SU-DHL-6 (cell line): Measurements from ENCODE around the gene PCDHGA7.
"Not testable (repeated sequence)": the region's sequence is repeated elsewhere in the genome, so short reads cannot be mapped to it uniquely, and the experiment has no call there.

Experiments
- H2AFZ ChIP-seq: fragments of 200-600 bp; sonication (generic); 2 replicates; pipeline ENCODE4 v1.6.1; 2014; ENCODE audit warnings: low read depth, mild to moderate bottlenecking, moderate library complexity, mixed read lengths, antibody characterized with exemption, low read length; ENCODE audit not compliant: severe bottlenecking
- H3F3A ChIP-seq: fragments of 200-600 bp; shearing (Covaris generic); 2 replicates; pipeline ENCODE4 v1.6.0; 2016; ENCODE audit warnings: antibody characterized with exemption, mild to moderate bottlenecking; ENCODE audit not compliant: insufficient read depth
- H3K27ac ChIP-seq: fragments of 200-600 bp; sonication (generic); 2 replicates; pipeline ENCODE4 v1.5.1; 2016; ENCODE audit warnings: low read depth, mild to moderate bottlenecking, low read length, moderate library complexity, mixed read lengths
- H3K27me3 ChIP-seq: fragments of 200-600 bp; sonication (generic), shearing (Covaris generic); 2 replicates; pipeline ENCODE4 v1.6.0; 2014; ENCODE audit warnings: mild to moderate bottlenecking, low read length
- H3K36me3 ChIP-seq: fragments of 200-600 bp; sonication (generic); 2 replicates; pipeline ENCODE4 v1.6.1; 2014; ENCODE audit warnings: mild to moderate bottlenecking, low read length, mixed read lengths
- H3K4me2 ChIP-seq: fragments of 300-600, 200-600 bp; shearing (Covaris generic), sonication (generic); 2 replicates; pipeline ENCODE4 v1.6.0; 2014; ENCODE audit warnings: low read length, low read depth, mild to moderate bottlenecking; ENCODE audit not compliant: poor library complexity, severe bottlenecking
- H3K4me3 ChIP-seq: fragments of 200-600 bp; sonication (generic); 2 replicates; pipeline ENCODE4 v1.5.1; 2014; ENCODE audit warnings: antibody characterized with exemption, low read length, mild to moderate bottlenecking, mixed read lengths; ENCODE audit not compliant: insufficient read depth, poor library complexity, severe bottlenecking
- H3K79me2 ChIP-seq: fragments of 200-600 bp; sonication (generic); 2 replicates; pipeline ENCODE4 v1.6.1; 2014; ENCODE audit warnings: mild to moderate bottlenecking, low read length, moderate library complexity; ENCODE audit not compliant: insufficient read depth
- H3K9ac ChIP-seq: fragments of 200-600 bp; sonication (generic); 2 replicates; pipeline ENCODE4 v1.7.0; 2014; ENCODE audit warnings: mild to moderate bottlenecking, low read length
- H3K9me2 ChIP-seq: fragments of 200-600 bp; sonication (generic); replicated peaks from 2 replicates; pipeline ENCODE4 v1.6.1; 2014; ENCODE audit warnings: low read length; ENCODE audit not compliant: insufficient read depth
- H3K9me3 ChIP-seq: fragments of 200-600 bp; sonication (generic); 2 replicates; pipeline ENCODE4 v1.6.1; 2014; ENCODE audit warnings: low read length, mixed read lengths; ENCODE audit not compliant: insufficient read depth
- H4K20me1 ChIP-seq: fragments of 200-600 bp; sonication (generic); 2 replicates; pipeline ENCODE4 v1.6.1; 2014; ENCODE audit warnings: low read depth, mild to moderate bottlenecking, antibody characterized with exemption, low read length, moderate library complexity, mixed read lengths
- EZH2phosphoT487 ChIP-seq: fragments of 200-600 bp; sonication (generic), shearing (Covaris generic); conservative IDR thresholded peaks from 2 replicates; pipeline ENCODE4 v1.6.1; 2018; ENCODE audit warnings: mild to moderate bottlenecking, antibody characterized with exemption, low read length, moderate library complexity, mixed read lengths
- TF ChIP-seq, protein P1 (sequence below): fragments of 200-600 bp; sonication (generic); IDR thresholded peaks from one replicate; pipeline ENCODE4 v1.5.1; 2017; ENCODE audit warnings: antibody characterized with exemption, mild to moderate bottlenecking, low read length, moderate library complexity; ENCODE audit not compliant: insufficient read depth, poor library complexity, severe bottlenecking

PCDHGA7 gene

DNA sequence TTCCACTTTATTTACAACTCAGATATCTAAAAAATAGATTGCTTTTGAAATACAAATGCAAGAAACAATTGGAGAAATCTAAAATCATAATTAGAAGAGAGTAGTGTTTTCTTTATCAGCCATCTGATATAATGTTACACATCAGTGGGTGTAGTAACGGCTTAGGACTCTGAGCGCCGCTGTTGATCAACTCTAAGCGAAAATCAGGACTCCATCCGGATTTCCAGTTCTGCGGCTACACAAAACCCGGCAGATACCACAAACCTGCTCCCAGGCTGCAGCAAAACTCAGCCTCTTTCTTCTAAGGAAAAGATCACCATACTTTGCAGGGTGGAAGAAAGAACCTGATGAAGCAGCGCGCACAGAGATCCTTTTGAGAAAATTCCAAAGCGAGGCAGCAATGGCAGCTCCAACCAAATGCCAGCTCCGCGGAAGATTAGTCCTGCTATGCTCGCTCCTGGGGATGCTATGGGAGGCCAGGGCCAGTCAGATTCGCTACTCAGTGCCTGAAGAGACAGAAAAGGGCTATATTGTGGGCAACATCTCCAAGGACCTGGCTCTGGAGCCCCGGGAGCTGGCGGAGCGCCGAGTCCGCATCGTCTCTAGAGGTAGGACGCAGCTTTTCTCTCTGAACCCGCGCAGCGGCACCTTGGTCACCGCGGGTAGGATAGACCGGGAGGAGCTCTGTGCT is 20.2 kb downstream of the PCDHGA7 start, which contains the start of gene PCDHGA9:
Gene PCDHGA9 (plus strand): TSS at position 226 of the 691 bp plus-strand sequence. CDS start 175 bp downstream, at position 401.
- Histone ChIP-seq H3K4me2 (no peak within 1 kb of the TSS), H3K36me3 (peaks cover 22% of the 10 kb centered on the region), H3K9me2 (no peaks in the 10 kb centered on the region), H4K20me1 (no peaks in the 10 kb centered on the region), H3F3A (no peaks in the 10 kb centered on the region), H3K27ac (no peak within 1 kb of the TSS), H3K9me3 (peaks cover 32% of the 10 kb centered on the region; the same call in 1 of the 2 replicates), H3K4me3 (no peak within 1 kb of the TSS), H3K9ac (no peak within 1 kb of the TSS), H3K27me3 (no peaks in the 10 kb centered on the region), H3K79me2 (no peaks in the 10 kb centered on the region; the same call in 1 of the 2 replicates), H2AFZ (no peak within 1 kb of the TSS)
- TF ChIP-seq EZH2phosphoT487, result no peak
- TF ChIP-seq, protein P1, sequence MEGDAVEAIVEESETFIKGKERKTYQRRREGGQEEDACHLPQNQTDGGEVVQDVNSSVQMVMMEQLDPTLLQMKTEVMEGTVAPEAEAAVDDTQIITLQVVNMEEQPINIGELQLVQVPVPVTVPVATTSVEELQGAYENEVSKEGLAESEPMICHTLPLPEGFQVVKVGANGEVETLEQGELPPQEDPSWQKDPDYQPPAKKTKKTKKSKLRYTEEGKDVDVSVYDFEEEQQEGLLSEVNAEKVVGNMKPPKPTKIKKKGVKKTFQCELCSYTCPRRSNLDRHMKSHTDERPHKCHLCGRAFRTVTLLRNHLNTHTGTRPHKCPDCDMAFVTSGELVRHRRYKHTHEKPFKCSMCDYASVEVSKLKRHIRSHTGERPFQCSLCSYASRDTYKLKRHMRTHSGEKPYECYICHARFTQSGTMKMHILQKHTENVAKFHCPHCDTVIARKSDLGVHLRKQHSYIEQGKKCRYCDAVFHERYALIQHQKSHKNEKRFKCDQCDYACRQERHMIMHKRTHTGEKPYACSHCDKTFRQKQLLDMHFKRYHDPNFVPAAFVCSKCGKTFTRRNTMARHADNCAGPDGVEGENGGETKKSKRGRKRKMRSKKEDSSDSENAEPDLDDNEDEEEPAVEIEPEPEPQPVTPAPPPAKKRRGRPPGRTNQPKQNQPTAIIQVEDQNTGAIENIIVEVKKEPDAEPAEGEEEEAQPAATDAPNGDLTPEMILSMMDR, result no peak

DNA sequence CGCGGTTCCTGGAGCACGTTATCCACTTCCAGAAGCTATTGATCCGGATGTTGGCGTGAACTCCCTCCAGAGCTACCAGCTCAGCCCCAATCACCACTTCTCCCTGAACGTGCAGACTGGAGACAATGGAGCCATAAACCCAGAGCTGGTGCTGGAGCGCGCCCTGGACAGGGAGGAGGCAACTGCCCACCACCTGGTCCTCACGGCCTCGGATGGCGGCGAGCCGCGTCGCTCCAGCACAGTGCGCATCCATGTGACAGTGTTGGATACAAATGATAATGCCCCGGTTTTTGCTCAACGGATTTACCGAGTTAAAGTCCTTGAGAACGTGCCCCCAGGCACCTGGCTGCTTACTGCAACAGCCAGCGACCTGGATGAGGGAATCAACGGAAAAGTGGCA is 20.8 kb downstream of the PCDHGA7 start:
- no peaks in the 10 kb centered on the region; the same call in 1 of the 2 replicates for H3K79me2 ChIP-seq
- no peak overlapping the region for H3K4me2 ChIP-seq
- H3K4me3 ChIP-seq, result no peak overlapping the region
- H3K27ac ChIP-seq, result no peak overlapping the region
- no peak overlapping the region for H3K9ac ChIP-seq
- peaks cover 22% of the 10 kb centered on the region for H3K36me3 ChIP-seq
- H3K9me2 ChIP-seq, result no peaks in the 10 kb centered on the region
- H3F3A ChIP-seq, result no peaks in the 10 kb centered on the region
- H3K27me3 ChIP-seq, result no peaks in the 10 kb centered on the region
- no peak overlapping the region for H2AFZ ChIP-seq
- TF ChIP-seq, protein P1, result no peak
- TF ChIP-seq EZH2phosphoT487, result no peak
- H4K20me1 ChIP-seq, result no peaks in the 10 kb centered on the region
- peaks cover 37% of the 10 kb centered on the region; the same call in 1 of the 2 replicates for H3K9me3 ChIP-seq

DNA sequence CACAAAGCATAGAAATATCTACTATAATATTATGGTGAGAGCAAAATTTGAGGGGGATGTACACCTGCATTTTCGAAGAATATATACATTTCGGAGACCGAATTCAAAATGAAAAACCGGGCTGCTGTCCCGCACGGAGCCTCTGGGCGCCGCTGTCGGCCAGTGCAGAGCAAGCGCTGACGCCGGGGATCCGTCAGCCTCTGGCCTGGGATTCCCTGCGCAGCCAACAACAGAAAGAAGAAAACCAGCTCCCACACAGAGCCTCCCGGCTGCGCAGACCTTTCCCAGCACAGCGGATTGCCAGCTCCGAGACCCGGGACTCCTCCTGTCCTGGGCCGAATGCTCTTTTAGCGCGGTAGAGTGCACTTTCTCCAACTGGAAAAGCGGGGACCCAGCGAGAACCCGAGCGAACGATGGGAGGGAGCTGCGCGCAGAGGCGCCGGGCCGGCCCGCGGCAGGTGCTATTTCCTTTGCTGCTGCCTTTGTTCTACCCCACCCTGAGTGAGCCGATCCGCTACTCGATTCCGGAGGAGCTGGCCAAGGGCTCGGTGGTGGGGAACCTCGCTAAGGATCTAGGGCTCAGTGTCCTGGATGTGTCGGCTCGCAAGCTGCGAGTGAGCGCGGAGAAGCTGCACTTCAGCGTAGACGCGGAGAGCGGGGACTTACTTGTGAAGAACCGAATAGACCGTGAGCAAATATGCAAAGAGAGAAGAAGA is 25.4 kb downstream of the PCDHGA7 start, which contains the start of gene PCDHGB6:
Gene PCDHGB6 (plus strand): TSS at position 232 of the 716 bp plus-strand sequence. CDS start 182 bp downstream, at position 414.
- H2AFZ ChIP-seq, H3K79me2 ChIP-seq, H3F3A ChIP-seq, H3K27ac ChIP-seq, H3K4me3 ChIP-seq, H4K20me1 ChIP-seq, H3K9ac ChIP-seq, H3K4me2 ChIP-seq, H3K9me2 ChIP-seq, H3K27me3 ChIP-seq: not testable (repeated sequence)
- H3K9me3 ChIP-seq, result peaks cover 23% of the 10 kb centered on the region; the same call in 1 of the 2 replicates
- peaks cover 12% of the 10 kb centered on the region for H3K36me3 ChIP-seq
